ENCODE measurements around the gene C1QTNF8.

C1QTNF8 gene

GRCh38 chr16:1112506-1113184, 16.6 kb upstream of the C1QTNF8 start:
- H3K36me3 Mint-ChIP-seq (ENCODE audit: low read depth) = no peaks in the 10 kb centered on the region
- H3K27ac Mint-ChIP-seq = no peak overlapping the region
- H3K27me3 Mint-ChIP-seq (ENCODE audit: low read depth) = peaks cover 23% of the 10 kb centered on the region
- H3K4me3 Mint-ChIP-seq = no peak overlapping the region
- H3K9me3 Mint-ChIP-seq = no peaks in the 10 kb centered on the region
- H3K4me1 Mint-ChIP-seq = no peaks in the 10 kb centered on the region
- TF ChIP-seq, protein P1, sequence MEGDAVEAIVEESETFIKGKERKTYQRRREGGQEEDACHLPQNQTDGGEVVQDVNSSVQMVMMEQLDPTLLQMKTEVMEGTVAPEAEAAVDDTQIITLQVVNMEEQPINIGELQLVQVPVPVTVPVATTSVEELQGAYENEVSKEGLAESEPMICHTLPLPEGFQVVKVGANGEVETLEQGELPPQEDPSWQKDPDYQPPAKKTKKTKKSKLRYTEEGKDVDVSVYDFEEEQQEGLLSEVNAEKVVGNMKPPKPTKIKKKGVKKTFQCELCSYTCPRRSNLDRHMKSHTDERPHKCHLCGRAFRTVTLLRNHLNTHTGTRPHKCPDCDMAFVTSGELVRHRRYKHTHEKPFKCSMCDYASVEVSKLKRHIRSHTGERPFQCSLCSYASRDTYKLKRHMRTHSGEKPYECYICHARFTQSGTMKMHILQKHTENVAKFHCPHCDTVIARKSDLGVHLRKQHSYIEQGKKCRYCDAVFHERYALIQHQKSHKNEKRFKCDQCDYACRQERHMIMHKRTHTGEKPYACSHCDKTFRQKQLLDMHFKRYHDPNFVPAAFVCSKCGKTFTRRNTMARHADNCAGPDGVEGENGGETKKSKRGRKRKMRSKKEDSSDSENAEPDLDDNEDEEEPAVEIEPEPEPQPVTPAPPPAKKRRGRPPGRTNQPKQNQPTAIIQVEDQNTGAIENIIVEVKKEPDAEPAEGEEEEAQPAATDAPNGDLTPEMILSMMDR (IDR thresholded peaks at IDR 0.05; ENCODE audit: unreplicated experiment in 3 of 3) = no peak

DNA sequence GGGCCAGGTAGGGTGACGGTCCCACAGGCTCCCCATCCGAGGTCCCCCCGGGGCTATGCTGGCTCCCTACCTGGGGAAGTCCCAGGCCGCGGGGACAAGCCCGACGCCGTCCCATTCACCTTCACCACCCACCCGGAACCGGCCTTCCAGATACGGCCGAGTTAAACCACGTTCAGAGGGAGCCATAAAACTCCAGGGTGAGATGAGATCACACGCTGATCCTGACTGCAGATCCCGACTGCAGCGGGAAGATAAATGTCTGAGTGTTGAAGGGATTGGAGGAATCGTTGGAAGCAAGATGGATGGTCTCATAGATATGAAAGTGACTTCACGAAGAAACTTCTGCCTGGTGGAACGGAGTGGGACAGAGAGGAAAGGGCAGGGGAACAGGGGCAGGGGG, 13.6 kb upstream of the C1QTNF8 start:
- Mint-ChIP-seq H3K27ac (peak overlapping the region in 2 of 3 experiments; percentile 2 to 11), H3K36me3 (ENCODE audit: low read depth) (no peaks in the 10 kb centered on the region), H3K9me3 (no peaks in the 10 kb centered on the region), H3K4me3 (no peak overlapping the region), H3K27me3 (ENCODE audit: low read depth) (peaks cover 29% of the 10 kb centered on the region), H3K4me1 (no peaks in the 10 kb centered on the region)
- TF ChIP-seq, protein P1 (IDR thresholded peaks at IDR 0.05; ENCODE audit: unreplicated experiment in 3 of 3) = no peak

- Mint-ChIP-seq H3K4me1 (no peaks in the 10 kb centered on the region), H3K27me3 (ENCODE audit: low read depth) (peaks cover 29% of the 10 kb centered on the region), H3K27ac (no peak overlapping the region), H3K36me3 (ENCODE audit: low read depth) (no peaks in the 10 kb centered on the region), H3K9me3 (no peaks in the 10 kb centered on the region), H3K4me3 (no peak overlapping the region)
- TF ChIP-seq, protein P1 (IDR thresholded peaks at IDR 0.05; ENCODE audit: unreplicated experiment in 3 of 3) = no peak
Measured at GRCh38 chr16:1108299-1109252, 12.5 kb upstream of the C1QTNF8 start.

DNA sequence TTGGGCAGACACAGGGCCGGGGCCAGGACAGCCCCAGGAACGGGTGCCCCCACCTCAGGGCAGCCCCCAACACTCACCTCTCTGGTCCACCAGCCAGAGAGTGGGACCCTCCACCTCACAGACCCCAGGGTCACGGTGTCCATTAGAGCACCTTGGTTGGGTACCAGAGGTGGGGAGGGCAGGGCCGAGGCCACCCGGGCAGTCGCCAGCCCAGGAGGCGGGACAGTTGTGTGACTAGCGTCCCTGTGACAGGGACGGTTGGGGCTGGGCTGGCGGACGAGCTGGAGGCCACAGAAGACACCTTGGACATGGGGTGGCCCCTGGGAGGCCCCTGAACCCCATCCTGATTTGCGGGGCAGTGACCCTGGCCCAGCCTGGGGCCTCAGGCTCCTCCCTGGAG, 11.7 kb upstream of the C1QTNF8 start:
- Mint-ChIP-seq H3K36me3 (ENCODE audit: low read depth) (no peaks in the 10 kb centered on the region), H3K9me3 (no peaks in the 10 kb centered on the region), H3K4me1 (no peaks in the 10 kb centered on the region), H3K4me3 (no peak overlapping the region), H3K27me3 (ENCODE audit: low read depth) (peaks cover 29% of the 10 kb centered on the region), H3K27ac (no peak overlapping the region)
- TF ChIP-seq, protein P1 (IDR thresholded peaks at IDR 0.05; ENCODE audit: unreplicated experiment in 3 of 3) = no peak

- Mint-ChIP-seq H3K4me3 (no peak overlapping the region), H3K9me3 (no peaks in the 10 kb centered on the region), H3K4me1 (no peaks in the 10 kb centered on the region), H3K27ac (no peak overlapping the region), H3K36me3 (ENCODE audit: low read depth) (no peaks in the 10 kb centered on the region), H3K27me3 (ENCODE audit: low read depth) (peaks cover 29% of the 10 kb centered on the region)
- TF ChIP-seq, protein P1 (IDR thresholded peaks at IDR 0.05; ENCODE audit: unreplicated experiment in 3 of 3) = no peak
Measured at GRCh38 chr16:1107141-1107540, 11.1 kb upstream of the C1QTNF8 start.

Data from nephron (organoid).